NT2/D1 (cell line): ENCODE measurements around the gene ADSL.

Experiments
- DNase-seq: peaks from one replicate; pipeline ENCODE4 v3.0.0-alpha.2; 2011; ENCODE audit warnings: low read depth, low spot score
- H3K27me3 ChIP-seq: 2 replicates; pipeline ENCODE4 v1.6.0; 2011; ENCODE audit warnings: mild to moderate bottlenecking; ENCODE audit not compliant: insufficient read length, insufficient read depth
- H3K36me3 ChIP-seq: 2 replicates; pipeline ENCODE4 v1.6.1; 2011; ENCODE audit warnings: mild to moderate bottlenecking, low read length, mixed read lengths; ENCODE audit not compliant: insufficient read depth, insufficient read length
- H3K4me1 ChIP-seq: 2 replicates; pipeline ENCODE4 v1.5.1; 2011; ENCODE audit not compliant: insufficient read depth, insufficient read length
- H3K4me3 ChIP-seq: 2 replicates; pipeline ENCODE4 v1.5.1; 2011; ENCODE audit warnings: low read depth; ENCODE audit not compliant: insufficient read length
- H3K9ac ChIP-seq: 2 replicates; pipeline ENCODE4 v1.6.0; 2011; ENCODE audit warnings: low read depth; ENCODE audit not compliant: insufficient read length
- H3K9me3 ChIP-seq: 2 replicates; pipeline ENCODE4 v1.5.1; 2011; ENCODE audit warnings: mild to moderate bottlenecking, low read length; ENCODE audit not compliant: insufficient read depth
- SUZ12 ChIP-seq: IDR thresholded peaks from 2 replicates; pipeline ENCODE4 v1.6.1; 2011; ENCODE audit not compliant: insufficient read length, insufficient read depth; ENCODE audit errors: extremely low read depth
- YY1 ChIP-seq: IDR thresholded peaks from 2 replicates; pipeline ENCODE4 v1.6.1; 2011; ENCODE audit not compliant: insufficient read length, insufficient read depth
- ZNF274 ChIP-seq: IDR thresholded peaks from 2 replicates; pipeline ENCODE4 v1.6.1; 2011; ENCODE audit warnings: mild to moderate bottlenecking, low read depth, low read length

ADSL gene

GRCh38 chr22:40417041-40417440 is 70.7 kb downstream of the ADSL start:
- Histone ChIP-seq H3K4me3 (no peak overlapping the region), H3K9ac (no peak overlapping the region), H3K4me1 (no peaks in the 10 kb centered on the region), H3K36me3 (peaks cover 66% of the 10 kb centered on the region), H3K27me3 (no peaks in the 10 kb centered on the region), H3K9me3 (no peaks in the 10 kb centered on the region)
- no peak for TF ChIP-seq SUZ12
- TF ChIP-seq YY1: no peak
- TF ChIP-seq ZNF274: no peak
- no peak for DNase-seq

DNA sequence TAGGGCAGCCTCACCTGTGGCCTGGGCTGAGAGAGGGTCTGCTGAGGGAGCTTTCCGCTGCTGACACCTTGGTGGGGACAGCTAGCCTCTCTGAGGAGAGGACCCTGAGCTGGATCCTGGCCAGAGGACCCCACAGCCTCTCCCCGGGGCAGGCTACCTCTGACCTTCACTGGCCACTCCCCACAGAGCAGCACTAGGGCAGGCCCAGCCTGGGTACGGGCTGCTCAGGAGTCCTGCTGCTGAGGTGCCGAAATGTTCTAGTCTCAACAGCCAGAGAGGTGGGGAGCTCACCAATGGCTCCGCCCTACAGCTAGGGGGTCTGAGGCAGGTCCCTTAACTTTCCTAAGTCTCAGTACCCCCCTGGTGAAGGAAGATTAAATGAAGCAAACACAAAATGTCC is 71.6 kb downstream of the ADSL start:
- Histone ChIP-seq H3K36me3 (peaks cover 71% of the 10 kb centered on the region), H3K4me1 (no peaks in the 10 kb centered on the region), H3K4me3 (no peak overlapping the region), H3K9me3 (no peaks in the 10 kb centered on the region), H3K27me3 (no peaks in the 10 kb centered on the region), H3K9ac (no peak overlapping the region)
- no peak for DNase-seq
- no peak for TF ChIP-seq ZNF274
- TF ChIP-seq SUZ12: no peak
- TF ChIP-seq YY1: no peak

- DNase-seq: no peak
- Histone ChIP-seq H3K9me3 (no peaks in the 10 kb centered on the region), H3K9ac (no peak overlapping the region), H3K4me1 (no peaks in the 10 kb centered on the region), H3K27me3 (no peaks in the 10 kb centered on the region), H3K4me3 (no peak overlapping the region), H3K36me3 (peaks cover 78% of the 10 kb centered on the region)
- TF ChIP-seq YY1: no peak
- TF ChIP-seq ZNF274: no peak
- no peak for TF ChIP-seq SUZ12
Observed at GRCh38 chr22:40418366-40419201, 72.3 kb downstream of the ADSL start.

DNA sequence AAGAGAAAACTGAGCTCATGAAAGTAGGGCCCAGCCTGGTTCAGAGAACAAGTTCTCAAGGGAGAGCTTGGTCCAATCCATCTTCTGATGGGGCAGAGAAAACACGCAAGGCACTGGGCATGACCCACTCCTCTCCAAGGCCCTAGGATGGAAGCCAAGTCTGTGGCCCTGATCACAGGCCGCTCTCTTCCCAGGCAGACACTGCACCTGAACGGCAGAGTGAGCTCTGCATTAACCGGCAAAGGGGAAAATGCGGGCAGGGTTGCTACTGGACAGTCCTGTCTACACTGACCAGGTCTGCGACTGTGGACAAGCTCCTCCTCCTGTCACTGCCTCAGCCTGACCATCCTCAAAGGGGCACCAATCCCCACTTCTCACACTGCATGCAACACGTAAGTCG is 73.4 kb downstream of the ADSL start:
- H3K36me3 ChIP-seq: peaks cover 90% of the 10 kb centered on the region
- no peaks in the 10 kb centered on the region for H3K9me3 ChIP-seq
- H3K4me1 ChIP-seq: peaks cover 3% of the 10 kb centered on the region
- TF ChIP-seq SUZ12: no peak
- TF ChIP-seq YY1: no peak
- no peak for TF ChIP-seq ZNF274
- H3K9ac ChIP-seq: no peak overlapping the region
- no peaks in the 10 kb centered on the region for H3K27me3 ChIP-seq
- no peak overlapping the region for H3K4me3 ChIP-seq
- DNase-seq: no peak

GRCh38 chr22:40420341-40421081 is 74.2 kb downstream of the ADSL start:
- Histone ChIP-seq H3K9ac (no peak overlapping the region), H3K4me1 (peaks cover 3% of the 10 kb centered on the region), H3K36me3 (peaks cover 95% of the 10 kb centered on the region), H3K9me3 (no peaks in the 10 kb centered on the region), H3K27me3 (no peaks in the 10 kb centered on the region), H3K4me3 (no peak overlapping the region)
- no peak for DNase-seq
- TF ChIP-seq SUZ12 (no peak), ZNF274 (no peak), YY1 (no peak)

GRCh38 chr22:40421082-40421350 is 74.7 kb downstream of the ADSL start:
- Histone ChIP-seq H3K27me3 (no peaks in the 10 kb centered on the region), H3K9ac (no peak overlapping the region), H3K9me3 (no peaks in the 10 kb centered on the region), H3K36me3 (peaks cover 95% of the 10 kb centered on the region), H3K4me1 (peaks cover 3% of the 10 kb centered on the region), H3K4me3 (no peak overlapping the region)
- no peak for DNase-seq
- TF ChIP-seq YY1: no peak
- TF ChIP-seq ZNF274: no peak
- no peak for TF ChIP-seq SUZ12

DNA sequence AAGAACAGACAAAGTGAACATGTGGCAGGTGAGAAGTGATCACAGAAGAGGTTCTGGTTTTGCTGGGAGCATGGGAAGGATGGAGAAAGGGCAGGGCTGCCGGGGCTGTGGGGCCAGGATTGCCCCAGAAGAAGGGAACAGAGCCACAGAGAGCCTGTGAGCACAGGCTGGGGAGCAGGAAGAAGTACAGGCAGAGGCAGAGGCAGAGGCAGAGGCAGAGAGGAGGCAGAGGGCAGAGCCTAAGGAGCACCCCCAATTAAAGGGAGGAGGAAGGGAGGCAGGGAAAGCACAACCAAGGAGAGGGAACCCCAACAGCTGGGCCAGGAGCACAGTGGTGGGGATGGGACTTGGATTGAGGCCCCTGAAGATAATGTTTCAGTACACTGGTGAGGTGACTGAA is 75.6 kb downstream of the ADSL start:
- H3K4me3 ChIP-seq: no peak overlapping the region
- peaks cover 95% of the 10 kb centered on the region for H3K36me3 ChIP-seq

More for the DNA sequence above, 75.6 kb downstream of the ADSL start:
- H3K9ac ChIP-seq: no peak overlapping the region
- H3K27me3 ChIP-seq: no peaks in the 10 kb centered on the region
- H3K4me1 ChIP-seq: peaks cover 3% of the 10 kb centered on the region
- TF ChIP-seq SUZ12 (no peak), ZNF274 (no peak), YY1 (no peak)
- no peaks in the 10 kb centered on the region for H3K9me3 ChIP-seq
- DNase-seq: no peak
